Stimulated activated naive B cell treated with anti-CD40 and anti-IgM and Interleukin-4, amounts not matched to agents 10 μg/mL and 1 μg/mL and 100 μg/mL, for 72 hours (primary cell): ENCODE measurements around the gene CDH18.
"Not testable (repeated sequence)": the region's sequence is repeated elsewhere in the genome, so short reads cannot be mapped to it uniquely, and the experiment has no call there.

Experiments used
- ATAC-seq, 2 donors: fragments of 150-1000 bp; cut with Tn5 transposase; replicated peaks; 2 replicates each; pipeline ENCODE4 v1.10.0; 2021; ENCODE audit warnings: moderate library complexity in 1 of 2
- DNase-seq: peaks from one replicate; pipeline ENCODE4 v3.0.0; 2021
- H3K27ac Mint-ChIP-seq: one replicate; pipeline ENCODE4 v1.8.0; 2022; ENCODE audit warnings: mild to moderate bottlenecking, mixed read lengths
- H3K27me3 Mint-ChIP-seq, 2 donors: one replicate each; pipeline ENCODE4 v1.8.0; 2022; ENCODE audit warnings: mixed read lengths in 2 of 2
- H3K36me3 Mint-ChIP-seq, 2 donors: one replicate each; pipeline ENCODE4 v1.8.0; 2022; ENCODE audit warnings: mixed read lengths in 2 of 2, mild to moderate bottlenecking in 1 of 2
- H3K4me1 Mint-ChIP-seq, 2 donors: one replicate each; pipeline ENCODE4 v1.8.0; 2022; ENCODE audit warnings: mixed read lengths in 2 of 2, mild to moderate bottlenecking in 1 of 2
- H3K4me3 Mint-ChIP-seq, 2 donors: one replicate each; pipeline ENCODE4 v1.8.0; 2022; ENCODE audit warnings: mild to moderate bottlenecking in 2 of 2, mixed read lengths in 2 of 2, moderate library complexity in 1 of 2
- H3K9me3 Mint-ChIP-seq, 2 donors: one replicate each; pipeline ENCODE4 v1.8.0; 2022; ENCODE audit warnings: mixed read lengths in 2 of 2, mild to moderate bottlenecking in 1 of 2

The CDH18 gene

GRCh38 chr5:19855931-19856330, 132.1 kb downstream of the CDH18 start:
- ATAC-seq (no peak), DNase-seq (no peak)
- no peaks in the 10 kb centered on the region for H3K36me3 Mint-ChIP-seq
- peaks cover 0 to 2% of the 10 kb centered on the region in 2 donors for H3K9me3 Mint-ChIP-seq
- H3K27me3 Mint-ChIP-seq, result no peaks in the 10 kb centered on the region
- no peak overlapping the region for H3K4me3 Mint-ChIP-seq
- no peak overlapping the region for H3K27ac Mint-ChIP-seq
- H3K4me1 Mint-ChIP-seq, result no peaks in the 10 kb centered on the region

- H3K4me3 Mint-ChIP-seq, result no peak overlapping the region
- H3K27ac Mint-ChIP-seq, result no peak overlapping the region
- H3K36me3 Mint-ChIP-seq, result no peaks in the 10 kb centered on the region
- ATAC-seq (no peak), DNase-seq (no peak)
- H3K27me3 Mint-ChIP-seq, result no peaks in the 10 kb centered on the region
- H3K9me3 Mint-ChIP-seq, result peaks cover 0 to 2% of the 10 kb centered on the region in 2 donors
- no peaks in the 10 kb centered on the region for H3K4me1 Mint-ChIP-seq
Observed at GRCh38 chr5:19855453-19855852, 132.5 kb downstream of the CDH18 start.

GRCh38 chr5:19855031-19855430, 133.0 kb downstream of the CDH18 start:
- Mint-ChIP-seq H3K36me3 (no peaks in the 10 kb centered on the region), H3K4me1 (no peaks in the 10 kb centered on the region), H3K4me3 (no peak overlapping the region), H3K9me3 (no peaks in the 10 kb centered on the region), H3K27me3 (no peaks in the 10 kb centered on the region), H3K27ac (no peak overlapping the region)
- DNase-seq (no peak), ATAC-seq (no peak)

GRCh38 chr5:19853616-19854240, 134.3 kb downstream of the CDH18 start:
- Mint-ChIP-seq H3K4me3 (no peak overlapping the region), H3K36me3 (no peaks in the 10 kb centered on the region), H3K4me1 (no peaks in the 10 kb centered on the region), H3K27ac (no peak overlapping the region), H3K27me3 (no peaks in the 10 kb centered on the region), H3K9me3 (no peaks in the 10 kb centered on the region)
- DNase-seq (no peak), ATAC-seq (no peak)

- DNase-seq (no peak), ATAC-seq (no peak)
- Mint-ChIP-seq H3K4me1 (no peaks in the 10 kb centered on the region), H3K27me3 (no peaks in the 10 kb centered on the region), H3K4me3 (no peak overlapping the region), H3K9me3 (peaks cover 8 to 23% of the 10 kb centered on the region in 2 donors), H3K27ac (no peak overlapping the region), H3K36me3 (no peaks in the 10 kb centered on the region)
Observed at GRCh38 chr5:19837536-19838174, 150.3 kb downstream of the CDH18 start.

GRCh38 chr5:19835442-19835841, 152.6 kb downstream of the CDH18 start:
- peaks cover 11 to 23% of the 10 kb centered on the region in 2 donors for H3K9me3 Mint-ChIP-seq
- no peaks in the 10 kb centered on the region for H3K27me3 Mint-ChIP-seq
- H3K36me3 Mint-ChIP-seq, result no peaks in the 10 kb centered on the region
- H3K4me1 Mint-ChIP-seq, result no peaks in the 10 kb centered on the region
- no peak overlapping the region for H3K4me3 Mint-ChIP-seq
- no peak overlapping the region for H3K27ac Mint-ChIP-seq
- ATAC-seq (no peak), DNase-seq (no peak)

GRCh38 chr5:19812720-19813119, 175.3 kb downstream of the CDH18 start:
- not testable (repeated sequence) for H3K27ac Mint-ChIP-seq, H3K4me1 Mint-ChIP-seq, H3K27me3 Mint-ChIP-seq, H3K9me3 Mint-ChIP-seq, ATAC-seq, H3K4me3 Mint-ChIP-seq, H3K36me3 Mint-ChIP-seq, DNase-seq

GRCh38 chr5:19806756-19807155, 181.2 kb downstream of the CDH18 start:
- ATAC-seq, result no peak
- DNase-seq, result no peak
- peaks cover 1 to 4% of the 10 kb centered on the region in 2 donors for H3K9me3 Mint-ChIP-seq

GRCh38 chr5:19802686-19803085, 185.3 kb downstream of the CDH18 start:
- ATAC-seq (no peak), DNase-seq (no peak)
- H3K36me3 Mint-ChIP-seq, result no peaks in the 10 kb centered on the region
- H3K4me1 Mint-ChIP-seq, result no peaks in the 10 kb centered on the region
- H3K27me3 Mint-ChIP-seq, result no peaks in the 10 kb centered on the region
- no peak overlapping the region for H3K27ac Mint-ChIP-seq
- H3K4me3 Mint-ChIP-seq, result no peak overlapping the region
- no peaks in the 10 kb centered on the region for H3K9me3 Mint-ChIP-seq

More at GRCh38 chr5:19806756-19807155, 181.2 kb downstream of the CDH18 start:
- Mint-ChIP-seq H3K27me3 (no peaks in the 10 kb centered on the region), H3K36me3 (no peaks in the 10 kb centered on the region), H3K4me1 (no peaks in the 10 kb centered on the region), H3K27ac (no peak overlapping the region), H3K4me3 (no peak overlapping the region)

GRCh38 chr5:19795218-19795617, 192.8 kb downstream of the CDH18 start:
- no peak overlapping the region for H3K27ac Mint-ChIP-seq
- no peaks in the 10 kb centered on the region for H3K36me3 Mint-ChIP-seq
- H3K27me3 Mint-ChIP-seq, result no peaks in the 10 kb centered on the region
- no peaks in the 10 kb centered on the region for H3K9me3 Mint-ChIP-seq
- DNase-seq (no peak), ATAC-seq (no peak)
- H3K4me3 Mint-ChIP-seq, result no peak overlapping the region
- H3K4me1 Mint-ChIP-seq, result no peaks in the 10 kb centered on the region

GRCh38 chr5:19790829-19791466, 197.1 kb downstream of the CDH18 start:
- Mint-ChIP-seq H3K36me3 (no peaks in the 10 kb centered on the region), H3K27me3 (no peaks in the 10 kb centered on the region), H3K27ac (no peak overlapping the region), H3K9me3 (no peaks in the 10 kb centered on the region), H3K4me1 (no peaks in the 10 kb centered on the region), H3K4me3 (no peak overlapping the region)
- no peak for ATAC-seq
- no peak for DNase-seq

GRCh38 chr5:19782566-19782965, 205.4 kb downstream of the CDH18 start:
- ATAC-seq, result no peak
- no peak overlapping the region for H3K4me3 Mint-ChIP-seq
- DNase-seq, result no peak
- H3K27ac Mint-ChIP-seq, result no peak overlapping the region
- no peaks in the 10 kb centered on the region for H3K36me3 Mint-ChIP-seq
- H3K9me3 Mint-ChIP-seq, result peaks cover 0 to 3% of the 10 kb centered on the region in 2 donors
- no peaks in the 10 kb centered on the region for H3K4me1 Mint-ChIP-seq
- H3K27me3 Mint-ChIP-seq, result no peaks in the 10 kb centered on the region

GRCh38 chr5:19777363-19777762, 210.6 kb downstream of the CDH18 start:
- Mint-ChIP-seq H3K4me1 (no peaks in the 10 kb centered on the region), H3K36me3 (no peaks in the 10 kb centered on the region), H3K4me3 (no peak overlapping the region), H3K9me3 (peaks cover 0 to 3% of the 10 kb centered on the region in 2 donors), H3K27me3 (no peaks in the 10 kb centered on the region), H3K27ac (no peak overlapping the region)
- no peak for ATAC-seq
- no peak for DNase-seq

- H3K27me3 Mint-ChIP-seq, H3K4me3 Mint-ChIP-seq, H3K36me3 Mint-ChIP-seq, H3K4me1 Mint-ChIP-seq, ATAC-seq, H3K9me3 Mint-ChIP-seq, DNase-seq, H3K27ac Mint-ChIP-seq: not testable (repeated sequence)
Observed at GRCh38 chr5:19776886-19777285, 211.1 kb downstream of the CDH18 start.

- Mint-ChIP-seq H3K27me3 (no peaks in the 10 kb centered on the region), H3K27ac (no peak overlapping the region), H3K9me3 (peaks cover 0 to 1% of the 10 kb centered on the region in 2 donors), H3K36me3 (no peaks in the 10 kb centered on the region), H3K4me3 (no peak overlapping the region), H3K4me1 (no peaks in the 10 kb centered on the region)
- ATAC-seq, result no peak
- DNase-seq, result no peak
Observed at GRCh38 chr5:19771174-19771835, 216.7 kb downstream of the CDH18 start.
